Activated T-cell treated with anti-CD3 and anti-CD28 coated beads for 1 hour (primary cell): ENCODE measurements around the gene AHI1.
A peak's percentile ranks its signal among the peaks of the same experiment; 100 is the strongest.
"Not testable (repeated sequence)": the region's sequence is repeated elsewhere in the genome, so short reads cannot be mapped to it uniquely, and the experiment has no call there.

Source experiments
- DNase-seq: peaks from one replicate; pipeline ENCODE4 v3.0.0-alpha.2; 2020; ENCODE audit warnings: low read depth

The AHI1 gene

DNA sequence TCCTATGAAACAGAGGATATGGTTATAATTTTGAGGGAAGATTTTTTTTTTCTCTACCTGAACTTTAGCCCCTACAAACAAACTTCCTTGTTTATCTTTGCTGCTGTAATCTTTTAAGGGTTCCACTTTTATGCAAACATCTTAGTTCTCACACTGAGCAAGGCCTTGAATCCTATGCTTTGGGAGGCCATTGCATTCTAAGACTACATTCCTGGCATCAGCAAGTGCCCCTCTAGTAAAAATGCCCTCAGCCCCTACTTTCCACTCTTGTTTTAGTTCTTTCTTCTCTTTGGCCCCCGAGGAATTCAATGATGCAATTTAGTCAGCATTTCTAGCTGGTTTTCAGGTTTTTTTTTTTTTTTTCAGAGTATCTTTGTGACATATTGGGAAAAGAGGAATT is 8.1 kb upstream of the AHI1 start:
- no peak for DNase-seq

DNA sequence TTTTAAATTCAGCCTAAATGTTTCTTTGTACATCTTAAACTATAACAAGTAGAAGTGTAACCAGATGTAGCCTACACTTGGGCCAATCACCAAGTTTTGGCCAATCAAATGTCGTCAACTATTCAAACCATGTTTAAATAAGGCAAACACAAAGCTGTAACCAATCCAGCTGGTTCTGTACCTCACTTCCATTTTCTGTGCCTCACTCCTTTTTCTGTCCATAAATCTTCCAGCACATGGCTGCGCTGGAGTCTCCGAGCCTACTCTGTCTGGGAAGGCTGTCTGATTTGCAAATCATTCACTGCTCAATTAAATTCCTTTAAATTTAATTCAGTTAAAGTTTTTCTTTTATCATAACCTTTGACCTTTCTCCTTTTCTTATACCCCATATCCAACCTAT is 7.7 kb upstream of the AHI1 start:
- no peak for DNase-seq

DNA sequence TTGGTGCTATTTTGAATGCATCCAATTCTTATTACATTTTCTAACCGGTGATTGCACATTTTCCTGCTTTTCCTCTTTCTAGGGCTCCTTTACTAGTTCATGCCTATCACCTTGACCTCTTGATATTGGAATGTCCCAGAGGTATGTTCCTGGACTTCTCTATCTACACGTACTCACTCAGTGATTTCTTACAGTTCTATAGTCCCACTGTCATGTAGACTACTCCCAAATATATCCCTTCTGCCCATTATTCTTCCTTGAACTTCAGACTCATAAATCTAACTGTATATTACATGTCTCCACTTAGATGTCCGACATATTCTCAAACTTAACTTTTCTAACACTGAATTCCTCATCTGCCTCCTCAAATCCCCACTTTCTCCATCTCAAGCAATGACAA is 7.2 kb upstream of the AHI1 start:
- no peak for DNase-seq

DNA sequence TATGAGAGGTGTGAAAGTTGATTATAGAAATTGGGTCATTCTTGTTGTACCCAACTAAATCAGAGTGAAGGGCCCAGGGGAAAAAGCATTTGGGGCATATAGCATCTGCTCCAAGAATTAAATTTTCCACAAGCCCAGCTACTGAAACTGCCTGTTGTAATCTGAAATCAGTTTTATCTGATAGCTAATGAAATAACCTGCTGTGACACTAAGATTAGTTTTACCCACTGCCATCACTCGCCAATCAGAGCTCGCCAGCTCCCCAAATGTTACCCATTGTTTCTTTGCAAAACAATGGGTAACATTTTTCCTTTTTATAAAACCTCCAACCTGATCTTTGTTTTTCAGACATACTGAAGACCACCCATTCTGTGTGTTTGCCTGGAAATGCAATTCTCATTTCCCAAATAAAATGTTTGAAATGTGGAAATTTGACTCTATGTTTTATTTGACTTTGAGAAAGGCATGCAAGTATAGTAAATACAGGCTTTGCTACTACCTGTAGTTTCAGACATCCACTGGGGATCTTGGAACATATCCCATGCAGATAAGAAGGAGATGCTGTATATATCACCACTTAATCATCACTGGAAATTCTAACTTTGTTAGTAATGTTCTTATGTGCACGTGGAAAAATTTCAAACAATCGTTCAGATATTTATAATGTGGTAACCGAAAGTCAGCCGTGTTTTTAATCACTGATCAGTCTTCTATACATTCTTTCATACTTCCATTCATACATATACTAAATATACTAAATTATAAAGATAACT is 6.3 kb upstream of the AHI1 start:
- DNase-seq = no peak

DNA sequence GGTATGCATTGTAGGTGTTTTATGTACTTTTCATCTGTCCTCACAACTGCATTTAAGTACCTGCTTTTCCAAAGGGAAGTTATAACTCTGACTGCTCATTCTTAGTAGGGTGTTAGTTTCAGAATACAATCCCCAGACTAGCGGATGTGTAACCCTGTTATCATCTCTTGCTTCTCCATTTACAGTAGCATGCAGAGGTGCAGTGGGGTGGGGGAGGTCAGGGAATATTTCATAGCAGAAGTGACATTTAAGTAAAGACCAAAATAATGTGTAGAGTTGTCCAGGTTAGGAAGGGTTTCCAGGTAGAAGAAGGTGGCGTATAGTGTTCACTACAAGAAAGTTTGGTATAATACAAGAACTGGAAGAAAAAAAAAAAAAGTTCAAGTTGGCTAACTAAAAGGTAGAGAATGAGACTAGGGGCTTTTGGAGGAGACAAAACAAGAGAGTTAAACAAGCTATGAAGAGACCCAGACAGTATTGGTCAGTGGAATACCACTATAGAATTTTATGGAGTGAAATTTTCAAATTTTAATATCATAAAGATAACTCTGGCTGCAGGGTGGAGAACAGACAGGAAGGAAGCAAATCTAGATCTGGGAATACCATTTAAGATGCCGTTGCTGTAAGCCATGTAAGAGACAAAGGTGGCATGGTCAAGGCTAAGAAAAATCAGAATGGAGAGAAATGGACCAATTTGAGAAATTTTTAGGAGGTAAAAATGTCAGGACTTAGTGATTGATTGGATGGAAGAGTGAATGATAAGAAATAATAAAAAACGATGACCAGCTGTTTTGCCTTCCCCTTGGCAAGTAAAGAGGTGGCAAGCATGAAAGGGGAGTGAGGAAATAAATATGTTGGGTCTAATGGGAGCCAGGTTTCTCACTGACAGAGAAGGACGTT is 2.2 kb upstream of the AHI1 start:
- no peak for DNase-seq

DNA sequence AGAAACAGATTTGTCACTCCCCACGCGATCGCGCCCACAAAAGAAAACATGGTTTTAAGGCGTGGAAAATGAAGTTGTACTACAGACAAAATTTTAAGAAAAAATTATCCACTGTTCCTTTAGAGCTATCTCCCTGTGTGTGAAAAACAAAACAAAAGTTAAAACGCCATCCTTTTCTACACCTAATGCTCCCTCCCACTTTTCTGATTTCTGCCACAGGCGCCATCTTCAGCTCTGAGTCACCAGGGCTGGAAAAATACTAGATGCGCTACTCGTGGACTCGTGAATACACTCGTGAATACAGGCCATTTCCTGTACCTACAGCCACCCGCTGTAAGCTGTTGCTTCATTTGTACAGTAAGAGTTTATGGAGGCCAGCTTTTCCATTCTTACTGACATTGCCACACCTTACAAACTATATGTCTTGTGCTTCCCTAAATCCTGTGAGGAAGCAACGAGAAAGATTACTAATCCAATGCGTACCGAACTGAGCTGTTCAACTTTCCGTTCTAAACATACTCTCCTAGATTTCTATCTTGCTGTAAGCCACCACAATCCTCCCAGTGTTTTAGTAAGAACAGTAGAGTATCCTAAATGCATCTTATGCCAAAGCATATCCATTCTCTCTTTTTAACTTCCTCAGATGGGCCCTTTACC is 773 bp upstream of the AHI1 start:
- peak; percentile 42 for DNase-seq

DNA sequence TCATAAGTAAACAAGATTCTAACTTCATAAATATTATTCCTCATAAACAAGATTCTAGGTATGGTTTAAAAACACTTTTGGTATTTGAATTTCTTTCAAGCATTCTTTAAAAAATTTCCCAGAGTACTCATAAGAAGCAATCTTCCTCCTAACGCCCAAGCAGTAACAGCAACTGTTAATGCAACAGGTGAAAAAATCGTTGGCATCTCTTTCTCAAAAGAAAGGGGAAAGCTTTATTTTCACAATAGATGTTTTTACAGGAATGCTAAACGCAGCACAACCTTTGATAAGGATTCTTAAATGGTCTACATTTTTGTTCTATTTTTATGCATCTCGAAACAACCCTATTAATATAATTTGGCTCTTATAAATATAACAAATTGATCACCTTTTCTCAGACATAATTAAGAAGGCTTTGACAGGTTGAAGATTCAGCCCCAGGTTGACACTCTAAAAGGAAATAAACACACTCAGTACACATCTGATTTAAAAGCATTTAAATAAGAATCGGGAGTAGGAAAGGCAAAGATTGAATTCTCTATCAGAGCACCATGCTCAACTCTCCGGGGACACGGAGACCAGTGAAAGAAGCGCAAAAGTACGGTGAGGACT is 634 bp downstream of the AHI1 start:
- DNase-seq = no peak

DNA sequence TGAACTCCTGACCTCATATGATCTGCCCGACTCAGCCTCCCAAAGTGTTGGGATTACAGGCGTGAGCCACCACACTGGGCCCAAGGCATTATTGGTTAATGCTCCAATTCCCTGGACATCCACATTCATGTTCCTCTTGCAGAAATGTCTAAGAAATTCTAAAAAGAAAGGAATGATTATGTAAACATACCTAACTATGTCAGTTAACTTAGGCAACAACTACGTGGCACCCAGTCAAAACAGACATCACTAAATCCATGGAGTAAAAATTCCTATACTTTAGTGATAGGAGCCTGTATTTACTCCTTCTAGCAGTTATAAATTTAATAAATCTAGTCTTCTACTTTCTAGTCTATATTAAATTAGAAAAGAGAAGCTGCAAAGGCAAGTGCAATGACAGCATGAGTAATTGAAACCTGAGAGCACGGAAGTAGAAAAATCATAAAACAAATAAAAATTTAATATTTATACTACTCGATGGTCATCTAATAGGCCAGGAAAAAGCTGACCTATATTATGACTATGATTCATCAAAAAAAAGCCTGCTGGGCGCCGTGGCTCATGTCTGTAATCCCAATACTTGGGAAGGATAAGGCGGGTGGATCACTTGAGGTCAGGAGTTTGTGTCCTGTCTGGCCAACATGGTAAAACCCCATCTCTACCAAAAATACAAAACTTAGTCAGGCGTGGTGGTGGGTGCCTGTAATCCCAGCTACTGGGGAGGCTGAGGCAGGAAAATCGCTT is 4.2 kb downstream of the AHI1 start:
- DNase-seq = no peak

DNA sequence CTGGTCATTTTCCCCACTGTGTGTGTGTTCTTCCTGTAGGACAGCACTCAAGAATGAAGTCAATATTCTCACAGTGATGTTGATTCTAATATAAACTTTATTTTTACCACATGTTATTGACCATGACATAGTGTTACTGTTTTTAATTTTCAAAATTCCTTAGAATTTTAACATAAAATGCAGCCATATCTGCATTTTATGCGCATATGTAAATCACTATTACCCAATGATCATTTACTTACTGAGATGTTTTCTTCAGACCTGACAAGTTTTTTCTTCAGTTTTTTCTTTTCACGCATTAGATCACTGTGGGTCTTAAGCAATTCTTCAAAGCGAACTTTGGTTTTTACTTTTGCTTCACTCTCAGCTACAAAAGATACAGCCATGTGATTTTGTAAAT is 7.2 kb downstream of the AHI1 start:
- DNase-seq = no peak

DNA sequence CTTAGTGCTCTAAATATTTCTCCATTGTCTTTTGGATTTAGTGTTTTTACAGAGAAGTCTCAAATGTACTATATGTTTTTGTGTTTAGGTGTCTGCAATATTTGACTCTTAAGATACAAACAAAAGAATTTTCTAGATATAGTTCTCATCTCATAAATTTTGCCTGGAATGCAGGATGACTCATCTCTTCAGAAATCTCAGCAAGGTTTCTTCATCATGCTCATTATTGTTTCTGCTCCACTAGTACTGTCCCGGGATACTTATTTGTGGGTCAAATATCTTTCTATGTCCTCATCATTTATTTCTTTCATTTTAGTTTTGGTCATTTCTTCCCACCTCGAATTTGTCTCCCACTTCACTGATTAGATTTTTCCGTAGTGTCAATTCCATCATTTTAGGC is 9.5 kb downstream of the AHI1 start:
- no peak for DNase-seq

DNA sequence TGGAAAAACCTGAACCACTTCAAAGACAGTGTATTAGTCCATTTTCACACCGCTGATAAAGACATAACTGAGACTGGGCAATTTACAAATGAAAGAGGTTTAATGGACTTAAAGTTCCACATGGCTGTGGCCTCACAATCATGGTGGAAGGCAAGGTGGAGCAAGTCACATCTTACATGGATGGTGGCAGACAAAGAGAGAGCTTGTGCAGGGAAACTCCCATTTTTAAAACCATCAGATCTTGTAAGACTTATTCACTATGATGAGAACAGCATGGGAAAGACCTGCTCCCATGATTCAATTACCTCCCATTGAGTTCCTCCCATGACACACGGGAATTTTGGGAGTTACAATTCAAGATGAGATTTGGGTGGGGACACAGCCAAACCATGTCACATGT is 13.6 kb downstream of the AHI1 start:
- not testable (repeated sequence) for DNase-seq

DNA sequence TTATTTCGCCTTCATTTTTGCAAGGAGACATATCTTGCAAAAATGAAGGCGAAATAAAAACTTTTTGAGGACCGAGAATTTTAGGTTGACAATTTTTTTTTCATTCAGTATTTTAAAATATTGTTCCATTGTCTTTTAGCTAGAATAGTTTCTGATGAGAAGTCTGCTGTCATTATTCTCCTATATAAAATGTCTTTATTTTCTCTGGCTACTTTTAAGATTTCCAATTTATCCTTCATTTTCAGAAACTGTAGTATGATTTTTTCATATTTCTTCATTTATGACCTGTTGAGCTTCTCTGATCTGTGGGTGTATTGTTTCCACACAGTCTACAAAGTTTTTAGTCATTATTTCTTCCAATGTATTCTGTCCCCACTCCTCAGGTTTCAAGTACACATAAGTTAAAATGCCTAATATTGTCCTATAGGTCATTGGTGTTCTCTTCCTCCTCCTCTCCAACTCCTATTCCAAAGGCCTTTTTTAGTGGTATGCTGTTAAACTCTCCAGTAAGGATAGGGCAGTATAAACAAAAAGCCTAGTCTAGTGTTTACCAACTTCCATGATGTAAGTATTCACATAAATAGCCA is 15.7 kb downstream of the AHI1 start:
- DNase-seq = no peak

DNA sequence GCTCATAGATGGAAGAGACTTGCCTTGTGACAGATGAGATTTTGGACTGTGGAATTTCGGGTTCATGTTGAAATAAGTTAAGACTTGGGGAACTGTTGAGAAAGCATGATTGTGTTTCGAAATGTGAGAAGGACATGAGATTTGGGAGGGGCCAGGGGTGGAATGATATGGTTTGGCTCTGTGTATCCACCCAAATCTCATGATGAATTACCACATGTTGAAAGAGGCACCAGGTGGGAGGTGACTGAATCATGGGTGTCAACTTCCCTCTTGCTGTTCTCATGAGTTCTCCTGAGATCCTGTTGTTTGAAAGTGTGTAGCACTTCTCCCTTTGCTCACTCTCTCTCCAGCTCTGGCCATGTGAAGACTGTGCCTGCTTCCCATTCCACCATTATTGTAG is 17.9 kb downstream of the AHI1 start:
- DNase-seq = no peak

DNA sequence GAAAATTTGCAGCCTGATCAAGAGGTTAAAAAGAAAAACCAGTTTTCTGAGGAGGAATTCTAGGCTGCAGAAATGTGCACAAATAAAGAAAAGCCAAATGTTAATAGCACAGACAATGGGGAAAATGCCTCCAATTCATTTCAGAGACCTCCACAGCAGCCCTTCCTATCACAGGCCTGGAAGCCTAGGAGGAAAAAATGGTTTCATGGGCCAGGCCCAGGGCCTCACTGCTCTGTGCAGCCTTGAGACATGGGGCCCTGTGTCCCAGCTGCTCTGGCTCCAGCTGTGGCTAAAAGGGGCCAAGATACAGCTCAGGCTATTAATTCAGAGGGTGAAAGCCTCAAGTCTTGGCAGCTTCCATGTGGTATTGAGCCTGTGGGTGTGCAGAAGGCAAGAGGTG is 18.9 kb downstream of the AHI1 start:
- no peak for DNase-seq

DNA sequence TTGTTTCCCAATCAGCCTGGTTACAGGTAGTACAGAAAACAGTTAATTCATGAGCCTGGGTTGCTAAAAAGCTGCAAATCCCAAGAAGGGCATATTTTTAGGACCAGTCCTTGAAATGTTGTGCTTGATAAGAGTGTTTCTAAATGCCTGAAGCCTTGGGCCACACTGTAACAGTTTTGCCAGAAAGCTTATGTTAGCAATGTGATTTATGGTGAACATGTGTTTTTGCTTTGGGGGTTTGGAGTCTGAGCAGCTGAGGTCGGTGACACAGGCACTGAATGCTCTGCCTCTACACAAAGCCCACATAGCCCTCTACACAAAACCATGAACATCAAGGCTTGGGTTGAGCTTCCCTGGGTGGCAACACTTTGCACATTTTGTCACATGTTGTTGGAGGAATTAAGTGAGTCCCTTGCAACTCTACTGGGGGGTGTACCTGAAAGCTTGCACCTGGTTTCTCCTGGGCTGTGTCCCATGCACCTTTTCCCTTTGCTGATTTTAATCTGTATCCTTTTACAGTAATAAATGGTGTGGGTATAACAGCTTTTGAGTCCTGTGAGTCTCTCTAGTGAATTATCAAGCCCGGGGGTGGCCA is 22.2 kb downstream of the AHI1 start:
- no peak for DNase-seq

DNA sequence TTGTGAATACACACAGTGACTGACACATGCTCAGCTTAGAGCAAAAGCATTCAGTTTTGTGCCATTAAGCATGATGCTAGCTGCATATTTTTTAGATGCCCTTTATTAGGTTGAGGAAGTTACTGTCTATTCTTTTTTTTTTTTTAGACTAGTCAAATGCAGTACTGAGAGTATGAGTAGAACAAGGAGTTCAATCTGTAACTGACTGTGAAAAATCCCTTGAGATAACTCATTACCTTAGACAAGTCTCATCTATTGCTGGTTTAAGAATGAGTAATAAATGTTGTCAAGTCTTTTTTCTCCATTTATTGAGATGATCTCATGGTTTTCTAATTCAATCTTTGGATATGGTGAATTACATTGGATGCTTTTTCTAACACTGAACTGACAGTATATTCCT is 23.2 kb downstream of the AHI1 start:
- DNase-seq = no peak

DNA sequence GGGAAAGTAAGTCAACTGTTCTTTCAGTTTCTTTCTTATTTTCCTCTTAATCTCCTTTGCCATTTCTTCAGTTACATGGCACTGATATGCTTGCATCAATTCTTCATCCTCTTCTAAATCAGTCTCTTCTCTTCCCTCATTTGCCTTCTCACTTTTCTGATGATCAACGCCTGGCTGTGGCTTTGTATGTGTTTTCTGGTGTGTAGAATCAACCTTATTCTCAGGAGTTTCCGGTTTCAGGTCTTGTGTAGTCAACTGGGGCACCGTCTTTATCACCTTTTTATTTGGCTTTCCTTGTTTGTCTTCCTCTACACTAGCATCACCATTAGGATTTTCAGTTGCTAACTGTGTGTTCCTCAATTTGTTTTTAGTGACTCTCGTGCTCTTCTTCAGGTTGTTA is 31.6 kb downstream of the AHI1 start:
- no peak for DNase-seq

DNA sequence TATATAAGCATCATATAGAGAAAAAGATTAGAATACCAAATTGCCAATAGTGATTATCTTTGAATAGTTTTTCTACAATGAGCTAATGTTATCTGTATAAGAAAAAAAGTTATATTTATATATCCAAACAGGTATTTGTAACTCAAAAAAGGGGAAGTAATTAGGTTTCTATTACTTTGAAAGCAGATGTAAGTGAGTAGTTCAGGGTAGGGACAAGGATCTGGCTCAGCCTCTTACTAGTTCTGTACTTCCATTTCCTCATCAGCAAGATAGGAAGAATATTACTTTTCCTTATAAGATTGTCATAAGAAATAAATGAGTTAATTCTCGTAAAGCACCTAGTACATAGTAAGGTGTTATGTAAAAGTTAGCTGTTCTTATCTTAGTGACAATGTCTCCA is 32.2 kb downstream of the AHI1 start:
- no peak for DNase-seq

DNA sequence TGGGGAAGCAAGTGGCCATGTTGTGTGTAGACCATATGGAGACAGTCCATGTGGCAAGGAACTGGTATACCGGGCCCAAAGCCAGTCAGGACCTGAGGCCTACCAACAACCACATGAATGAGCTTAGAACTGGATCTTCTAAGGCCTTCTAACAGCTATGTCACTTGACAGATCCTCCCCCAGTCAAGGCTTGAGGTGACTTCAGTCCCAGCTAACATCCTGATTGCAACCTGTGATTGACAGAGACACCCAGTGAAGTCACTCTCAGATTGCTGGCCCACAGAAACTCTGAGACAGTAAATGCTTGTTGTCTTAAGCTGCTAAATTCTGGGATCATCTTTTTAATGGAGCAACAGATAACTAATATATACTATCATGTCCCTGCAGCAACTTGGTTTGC is 32.9 kb downstream of the AHI1 start:
- no peak for DNase-seq

DNA sequence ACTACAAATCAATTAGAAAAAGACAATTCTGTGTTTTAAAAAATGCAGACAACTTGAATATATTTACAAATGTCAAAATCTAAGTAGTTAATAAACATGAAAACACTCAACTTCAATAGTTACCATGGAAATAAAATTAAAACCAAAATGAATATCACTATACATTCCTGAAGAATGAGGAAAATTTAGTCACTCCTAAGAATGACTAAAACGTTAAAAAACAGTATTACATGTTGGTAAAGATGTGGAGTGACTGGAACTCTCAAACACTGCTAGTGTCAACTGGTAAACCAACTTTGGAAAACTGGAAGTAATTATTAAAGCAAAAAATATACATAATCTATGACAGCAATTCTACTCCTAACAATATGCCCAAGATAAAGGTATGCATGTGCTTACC is 36.3 kb downstream of the AHI1 start:
- DNase-seq = no peak

DNA sequence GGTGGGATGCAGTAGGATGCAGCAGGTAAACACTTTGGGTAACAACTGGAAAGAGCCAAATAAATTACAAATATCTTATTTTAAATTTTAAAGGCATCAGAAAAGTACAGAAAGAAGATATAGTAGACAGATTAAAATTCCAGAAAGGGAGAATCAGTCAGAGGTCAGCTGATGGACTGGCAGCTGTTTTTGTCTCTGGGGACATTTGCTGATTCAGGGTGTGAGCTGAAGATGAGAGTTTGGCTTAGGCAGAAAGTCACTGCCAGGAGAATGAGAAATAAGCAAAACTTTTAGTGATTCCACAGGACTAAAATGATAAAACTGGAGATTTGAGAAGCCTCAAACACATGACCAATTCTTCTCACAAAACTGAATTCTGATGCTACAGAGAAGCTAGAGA is 39.5 kb downstream of the AHI1 start:
- DNase-seq = no peak
